Head of caudate nucleus (tissue), 42 donors: ENCODE measurements around the gene COX4I2.
"Not testable (repeated sequence)": the region's sequence is repeated elsewhere in the genome, so short reads cannot be mapped to it uniquely, and the experiment has no call there.

ENCODE experiments used
- DNase-seq, 42 donors: peaks; one replicate each; pipeline versions ENCODE4 v3.0.0 to v3.0.0-alpha.2; 2020 to 2021; ENCODE audit warnings: mixed read lengths in 7 of 42
- intact Hi-C: fragments of 100-400 bp; cut with DNase I; formaldehyde crosslinking; loops from one replicate; pipeline ENCODE4 v1.15.0; 2022

The COX4I2 gene

GRCh38 chr20:31641391-31641790 lies 3.7 kb downstream of the COX4I2 start:
- intact Hi-C loops, result no loop called here
- no peak for DNase-seq

- intact Hi-C loops, result no loop called here
These were observed 5.1 kb downstream of the COX4I2 start for GRCh38 chr20:31642837-31643236.

GRCh38 chr20:31643522-31643921 lies 5.8 kb downstream of the COX4I2 start:
- no peak for DNase-seq
- intact Hi-C loops, result no loop called here

More at GRCh38 chr20:31642837-31643236, 5.1 kb downstream of the COX4I2 start:
- no peak for DNase-seq

- intact Hi-C loops, result no loop called here
- DNase-seq, result no peak
These were observed 7.0 kb downstream of the COX4I2 start for GRCh38 chr20:31644701-31645100.

- intact Hi-C loops, DNase-seq: not testable (repeated sequence)
These were observed 10.4 kb downstream of the COX4I2 start for GRCh38 chr20:31648104-31648503.

- intact Hi-C loops, result no loop called here
- no peak for DNase-seq
These were observed 15.2 kb downstream of the COX4I2 start for GRCh38 chr20:31652917-31653396.

GRCh38 chr20:31653561-31653960 lies 15.8 kb downstream of the COX4I2 start:
- intact Hi-C loops, result no loop called here
- DNase-seq, result no peak

GRCh38 chr20:31654534-31654933 lies 16.8 kb downstream of the COX4I2 start:
- DNase-seq, result no peak
- intact Hi-C loops, result no loop called here

- intact Hi-C loops, result loop anchor here (2.0 kb wide), 1 partner anchor 61 kb away; the partner anchor contains the start of gene BCL2L1
- DNase-seq, result peak; percentile 69 to 94 (median 86)
These were observed 24.1 kb downstream of the COX4I2 start for GRCh38 chr20:31661625-31662371.

- DNase-seq, result no peak
- intact Hi-C loops, result no loop called here
These were observed 24.7 kb downstream of the COX4I2 start for GRCh38 chr20:31662372-31662854.

GRCh38 chr20:31663524-31663837 lies 25.8 kb downstream of the COX4I2 start:
- intact Hi-C loops, result no loop called here
- DNase-seq, result no peak

- intact Hi-C loops, result no loop called here
- DNase-seq, result peak in 28 of 42 donors; percentile 24 to 76 (median 50)
These were observed 26.4 kb downstream of the COX4I2 start for GRCh38 chr20:31663838-31664695.

GRCh38 chr20:31664696-31665354 lies 27.1 kb downstream of the COX4I2 start:
- intact Hi-C loops, result no loop called here
- DNase-seq, result no peak

GRCh38 chr20:31665753-31666152 lies 28.0 kb downstream of the COX4I2 start:
- no peak for DNase-seq
- intact Hi-C loops, result no loop called here

GRCh38 chr20:31666258-31667042 lies 28.7 kb downstream of the COX4I2 start:
- peak; percentile 24 to 88 (median 62) for DNase-seq
- intact Hi-C loops, result no loop called here

GRCh38 chr20:31667315-31668285 lies 29.9 kb downstream of the COX4I2 start:
- intact Hi-C loops, result no loop called here
- no peak for DNase-seq

- DNase-seq, intact Hi-C loops: not testable (repeated sequence)
These were observed 31.2 kb downstream of the COX4I2 start for GRCh38 chr20:31668944-31669343.

GRCh38 chr20:31669876-31670275 lies 32.2 kb downstream of the COX4I2 start:
- intact Hi-C loops, result no loop called here
- DNase-seq, result peak in 1 of 42 donors; percentile 52
